Mesendoderm (in vitro differentiated cells): Measurements from ENCODE around the gene FRMD4A.
"Not testable (repeated sequence)": the region's sequence is repeated elsewhere in the genome, so short reads cannot be mapped to it uniquely, and the experiment has no call there.

ENCODE experiments used
- DNase-seq: peaks from one replicate; pipeline ENCODE4 v3.0.0; 2013
- H2AK5ac ChIP-seq: 2 replicates; pipeline ENCODE4 v1.6.1; 2013; ENCODE audit warnings: low read length, inconsistent platforms
- H2BK120ac ChIP-seq: 2 replicates; pipeline ENCODE4 v1.6.1; 2013; ENCODE audit warnings: low read depth, mild to moderate bottlenecking, low read length, moderate library complexity, mixed read lengths
- H2BK15ac ChIP-seq: replicated peaks from 2 replicates; pipeline ENCODE4 v1.6.1; 2013; ENCODE audit warnings: low read depth, mild to moderate bottlenecking, moderate library complexity
- H2BK5ac ChIP-seq: 2 replicates; pipeline ENCODE4 v1.6.1; 2013; ENCODE audit warnings: low read length, inconsistent platforms
- H3K18ac ChIP-seq: 2 replicates; pipeline ENCODE4 v1.6.1; 2013; ENCODE audit warnings: mild to moderate bottlenecking, low read length, mixed read lengths
- H3K23ac ChIP-seq: one replicate; pipeline ENCODE4 v1.6.1; 2013; ENCODE audit warnings: low read length
- H3K27ac ChIP-seq: 2 replicates; pipeline ENCODE4 v1.5.1; 2013; ENCODE audit warnings: low read depth, mild to moderate bottlenecking, inconsistent platforms, low read length, moderate library complexity
- H3K27me3 ChIP-seq: 2 replicates; pipeline ENCODE4 v1.6.1; 2013; ENCODE audit warnings: low read length, control low read depth, mild to moderate bottlenecking, inconsistent platforms; ENCODE audit not compliant: insufficient read depth, poor library complexity
- H3K36me3 ChIP-seq: 2 replicates; pipeline ENCODE4 v1.6.1; 2013; ENCODE audit warnings: low read length, inconsistent platforms; ENCODE audit not compliant: control insufficient read depth, insufficient read depth
- H3K4ac ChIP-seq: one replicate; pipeline ENCODE4 v1.6.1; 2013; ENCODE audit warnings: low read depth, mild to moderate bottlenecking, low read length, moderate library complexity
- H3K4me1 ChIP-seq: 2 replicates; pipeline ENCODE4 v1.6.1; 2013; ENCODE audit warnings: low read depth, low read length, inconsistent platforms; ENCODE audit not compliant: control insufficient read depth
- H3K4me2 ChIP-seq: 2 replicates; pipeline ENCODE4 v1.6.1; 2013; ENCODE audit warnings: low read length
- H3K4me3 ChIP-seq: 2 replicates; pipeline ENCODE4 v1.5.1; 2013; ENCODE audit warnings: mild to moderate bottlenecking, low read length
- H3K56ac ChIP-seq: one replicate; pipeline ENCODE4 v1.6.1; 2013; ENCODE audit warnings: low read length
- H3K79me1 ChIP-seq: 2 replicates; pipeline ENCODE4 v1.6.1; 2013; ENCODE audit warnings: low read length, inconsistent platforms
- H3K79me2 ChIP-seq: 2 replicates; pipeline ENCODE4 v1.6.1; 2013; ENCODE audit warnings: mild to moderate bottlenecking, low read length; ENCODE audit not compliant: control insufficient read depth, insufficient read depth
- H3K9ac ChIP-seq: 2 replicates; pipeline ENCODE4 v1.6.1; 2013; ENCODE audit warnings: low read length, inconsistent platforms
- H4K5ac ChIP-seq: one replicate; pipeline ENCODE4 v1.6.1; 2013; ENCODE audit warnings: low read length
- H4K8ac ChIP-seq: one replicate; pipeline ENCODE4 v1.6.1; 2013; ENCODE audit warnings: low read depth, mild to moderate bottlenecking, control low read depth, low read length, moderate library complexity
- WGBS: extraction: QIAGEN DNeasy Blood & Tissue Kit; methylation state at CpG from one replicate; pipeline ENCODE4 v1.1.7; 2013; ENCODE audit warnings: low lambda C conversion rate, missing lambda C conversion rate; ENCODE audit not compliant: insufficient coverage; ENCODE audit errors: extremely low coverage; 5-methylcytosine and 5-hydroxymethylcytosine counted together

The FRMD4A gene

DNA sequence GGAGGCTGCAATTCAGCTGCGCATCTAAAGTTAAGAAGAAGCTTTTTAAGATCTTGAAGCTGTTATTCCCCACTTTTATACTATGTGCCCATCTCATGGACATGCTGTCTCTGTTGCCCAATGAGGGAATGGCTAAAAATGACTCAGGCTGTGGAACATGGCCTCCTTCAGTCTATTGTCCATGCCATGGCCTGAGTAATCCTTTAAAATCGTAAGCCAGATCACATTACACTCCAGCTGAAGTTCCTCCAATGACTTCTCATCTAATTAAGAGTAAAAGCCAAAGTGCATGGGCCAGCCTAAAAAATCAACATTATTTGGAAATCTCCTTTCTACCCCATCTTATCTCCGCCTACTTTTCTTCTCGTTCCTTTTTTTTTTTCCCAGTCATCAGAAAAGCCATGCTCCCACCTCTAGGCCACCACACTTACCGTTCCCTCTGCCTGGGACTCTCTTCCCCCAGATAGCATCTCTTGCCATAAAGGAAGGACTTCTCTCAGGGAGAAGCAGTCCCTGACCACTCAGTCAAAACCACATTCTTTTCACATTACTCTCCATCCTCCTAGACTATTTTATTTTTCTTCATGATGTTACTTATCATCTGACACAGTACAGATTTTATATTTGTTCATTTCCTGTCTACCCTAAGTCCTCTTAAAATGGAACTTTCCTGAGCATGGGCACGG is 406.5 kb downstream of the FRMD4A start:
- no CpG with 5 or more reads among the region's 6 CpGs for WGBS
- no peaks in the 10 kb centered on the region for H3K4me1 ChIP-seq

DNA sequence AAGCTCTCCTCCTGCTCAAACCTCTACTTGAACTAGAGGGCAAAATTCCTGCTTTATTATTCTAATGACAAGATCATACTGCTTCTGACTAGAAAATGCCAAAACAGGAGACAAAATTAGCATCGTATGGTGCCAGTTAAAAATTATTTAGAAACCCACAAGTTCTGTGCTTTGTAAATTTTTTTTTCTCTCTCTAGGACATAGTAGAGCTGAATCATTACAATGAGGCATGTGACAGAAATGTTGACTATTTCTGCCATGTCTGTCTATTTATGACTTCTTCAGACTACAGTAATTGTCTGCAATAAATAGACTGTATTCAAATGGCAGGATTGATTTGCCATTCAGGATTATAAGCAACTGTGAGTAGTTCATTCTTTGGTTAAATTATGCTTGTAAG is 408.1 kb downstream of the FRMD4A start:
- Histone ChIP-seq H3K79me1 (no peaks in the 10 kb centered on the region), H3K4me3 (no peak overlapping the region), H3K4me1 (no peaks in the 10 kb centered on the region), H3K36me3 (no peaks in the 10 kb centered on the region), H2AK5ac (no peak overlapping the region), H3K9ac (no peak overlapping the region), H4K5ac (no peak overlapping the region), H3K79me2 (no peaks in the 10 kb centered on the region), H3K4me2 (no peak overlapping the region), H3K56ac (no peak overlapping the region), H2BK5ac (no peak overlapping the region), H3K4ac (no peak overlapping the region), H4K8ac (no peak overlapping the region), H3K27me3 (no peaks in the 10 kb centered on the region), H3K18ac (no peak overlapping the region), H2BK15ac (no peak overlapping the region), H3K23ac (no peak overlapping the region), H3K27ac (no peak overlapping the region), H2BK120ac (no peak overlapping the region)
- WGBS: no CpG with 5 or more reads among the region's 1 CpG
- no peak for DNase-seq

More for the DNA sequence above, 406.5 kb downstream of the FRMD4A start:
- Histone ChIP-seq H2BK120ac (no peak overlapping the region), H3K23ac (no peak overlapping the region), H3K36me3 (no peaks in the 10 kb centered on the region), H3K4me2 (no peak overlapping the region), H3K56ac (no peak overlapping the region), H3K4ac (no peak overlapping the region), H2AK5ac (no peak overlapping the region), H3K27me3 (no peaks in the 10 kb centered on the region), H2BK15ac (no peak overlapping the region), H4K5ac (no peak overlapping the region), H3K27ac (no peak overlapping the region), H4K8ac (no peak overlapping the region), H3K79me1 (no peaks in the 10 kb centered on the region), H2BK5ac (no peak overlapping the region), H3K9ac (no peak overlapping the region), H3K4me3 (no peak overlapping the region), H3K18ac (no peak overlapping the region), H3K79me2 (no peaks in the 10 kb centered on the region)
- no peak for DNase-seq

DNA sequence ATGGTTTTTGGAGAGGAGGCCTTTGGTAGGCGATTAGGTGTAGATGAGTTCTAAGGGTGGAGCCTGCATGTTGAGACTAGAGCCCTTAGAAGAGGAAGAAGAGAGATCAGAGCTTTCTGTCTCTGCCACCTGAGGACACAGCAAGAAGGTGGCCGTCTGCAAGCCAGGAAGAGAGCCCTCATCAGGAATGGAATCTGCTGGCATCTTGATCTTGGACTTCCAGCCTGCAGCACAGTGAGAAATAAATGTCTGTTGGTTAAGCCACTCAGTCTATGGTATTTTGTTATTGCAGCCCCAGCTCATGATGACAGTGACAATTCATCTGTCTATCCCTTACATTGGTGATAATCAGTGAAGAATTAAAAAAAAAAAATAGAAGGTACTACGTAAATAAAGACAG is 408.8 kb downstream of the FRMD4A start:
- no peak overlapping the region for H2BK15ac ChIP-seq
- DNase-seq: no peak
- H4K8ac ChIP-seq: no peak overlapping the region
- no CpG with 5 or more reads among the region's 3 CpGs for WGBS
- no peaks in the 10 kb centered on the region for H3K4me1 ChIP-seq
- no peaks in the 10 kb centered on the region for H3K36me3 ChIP-seq
- H3K4me3 ChIP-seq: no peak overlapping the region
- no peaks in the 10 kb centered on the region for H3K27me3 ChIP-seq
- no peak overlapping the region for H3K4me2 ChIP-seq
- no peak overlapping the region for H3K56ac ChIP-seq
- H3K4ac ChIP-seq: no peak overlapping the region
- H2AK5ac ChIP-seq: no peak overlapping the region
- no peak overlapping the region for H3K27ac ChIP-seq
- no peak overlapping the region for H4K5ac ChIP-seq
- no peak overlapping the region for H3K9ac ChIP-seq
- H3K18ac ChIP-seq: no peak overlapping the region
- H3K79me2 ChIP-seq: no peaks in the 10 kb centered on the region
- H3K79me1 ChIP-seq: no peaks in the 10 kb centered on the region
- H3K23ac ChIP-seq: no peak overlapping the region
- no peak overlapping the region for H2BK120ac ChIP-seq
- no peak overlapping the region for H2BK5ac ChIP-seq

DNA sequence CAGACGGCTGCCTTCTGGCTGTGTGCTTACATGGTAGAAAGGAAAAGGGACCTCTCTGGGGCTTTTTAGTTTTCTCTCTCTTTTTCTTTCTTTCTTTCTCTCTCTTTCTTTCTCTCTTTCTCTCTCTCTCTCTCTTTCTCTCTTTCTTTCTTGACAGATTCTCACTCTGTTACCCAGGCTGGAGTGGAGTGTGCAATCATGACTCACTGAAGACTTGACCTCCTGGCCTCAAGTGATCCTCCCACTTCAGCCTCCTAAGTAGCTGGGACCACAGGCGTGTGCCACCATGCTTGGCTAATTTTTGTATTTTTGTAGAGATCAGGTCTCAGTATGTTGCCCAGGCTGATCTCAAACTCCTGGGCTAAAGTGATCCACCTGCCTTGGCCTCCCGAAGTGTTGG is 409.6 kb downstream of the FRMD4A start:
- not testable (repeated sequence) for H3K4me2 ChIP-seq, H4K5ac ChIP-seq, H3K27me3 ChIP-seq, H3K36me3 ChIP-seq, H3K56ac ChIP-seq, H2BK15ac ChIP-seq, H3K4me1 ChIP-seq, H2AK5ac ChIP-seq, H3K27ac ChIP-seq, H3K4ac ChIP-seq, H2BK120ac ChIP-seq, H3K23ac ChIP-seq, H3K79me2 ChIP-seq, H4K8ac ChIP-seq, H3K79me1 ChIP-seq, H3K9ac ChIP-seq, H2BK5ac ChIP-seq, DNase-seq, H3K4me3 ChIP-seq, H3K18ac ChIP-seq
- WGBS: no CpG with 5 or more reads among the region's 3 CpGs

DNA sequence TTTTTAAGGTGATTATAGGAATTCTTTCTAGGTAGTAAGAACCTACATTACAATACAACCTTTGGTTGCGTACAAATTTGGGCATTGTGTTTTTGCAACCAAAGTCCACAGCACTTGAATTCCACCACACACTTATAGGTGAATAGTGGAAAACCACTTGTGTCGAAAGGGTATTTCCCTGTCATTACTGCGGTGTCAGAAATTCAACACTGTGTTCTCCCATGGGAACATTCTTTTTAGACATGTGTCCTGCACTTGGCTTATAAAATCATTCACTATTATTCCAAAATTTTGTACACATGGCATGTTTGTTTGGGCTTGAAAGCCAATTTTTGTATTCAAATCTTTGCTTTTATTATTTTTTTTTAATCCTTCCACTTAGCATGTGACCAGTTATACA is 410.3 kb downstream of the FRMD4A start:
- Histone ChIP-seq H3K79me2 (no peaks in the 10 kb centered on the region), H3K18ac (no peak overlapping the region), H2BK120ac (no peak overlapping the region), H2BK15ac (no peak overlapping the region), H3K27me3 (no peaks in the 10 kb centered on the region), H4K5ac (no peak overlapping the region), H3K4me1 (no peaks in the 10 kb centered on the region), H3K4ac (no peak overlapping the region), H3K9ac (no peak overlapping the region), H3K56ac (no peak overlapping the region), H3K79me1 (no peaks in the 10 kb centered on the region), H4K8ac (no peak overlapping the region), H2AK5ac (no peak overlapping the region), H2BK5ac (no peak overlapping the region), H3K36me3 (no peaks in the 10 kb centered on the region), H3K27ac (no peak overlapping the region), H3K4me3 (no peak overlapping the region), H3K4me2 (no peak overlapping the region), H3K23ac (no peak overlapping the region)
- no peak for DNase-seq
- no CpG with 5 or more reads among the region's 3 CpGs for WGBS

DNA sequence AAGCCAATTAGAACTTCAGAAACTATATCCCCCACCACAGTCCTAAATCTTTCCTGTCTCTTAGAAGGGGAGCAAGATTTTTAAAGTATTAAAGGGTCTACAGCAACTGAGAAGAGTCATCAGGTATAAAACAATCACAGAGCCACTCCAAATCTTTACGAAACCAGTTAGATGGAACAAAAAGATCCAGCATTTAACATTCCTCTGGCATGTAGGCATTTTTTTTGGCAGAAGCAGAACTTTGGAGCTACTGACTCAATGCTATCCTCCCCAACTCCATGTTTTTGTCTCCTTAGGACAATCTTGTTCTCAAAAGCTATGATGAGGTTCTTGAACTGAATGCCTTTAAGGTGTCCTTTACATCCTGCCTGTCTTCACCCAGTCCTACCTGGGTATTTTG is 410.7 kb downstream of the FRMD4A start:
- Histone ChIP-seq H3K9ac (no peak overlapping the region), H2AK5ac (no peak overlapping the region), H3K79me2 (no peaks in the 10 kb centered on the region), H4K5ac (no peak overlapping the region), H3K56ac (no peak overlapping the region), H3K23ac (no peak overlapping the region), H3K27me3 (no peaks in the 10 kb centered on the region), H3K4me1 (no peaks in the 10 kb centered on the region), H3K4me2 (no peak overlapping the region), H2BK120ac (no peak overlapping the region), H2BK15ac (no peak overlapping the region), H3K27ac (no peak overlapping the region), H3K79me1 (no peaks in the 10 kb centered on the region), H3K4me3 (no peak overlapping the region), H4K8ac (no peak overlapping the region), H2BK5ac (no peak overlapping the region), H3K18ac (no peak overlapping the region), H3K4ac (no peak overlapping the region), H3K36me3 (no peaks in the 10 kb centered on the region)
- DNase-seq: no peak
- no CpG with 5 or more reads among the region's 1 CpG for WGBS
